PC-9 (cell line): ENCODE results near the gene KIF17.

Experiments
- EZH2 ChIP-seq: fragments of 200-600 bp; sonication (generic); IDR thresholded peaks from 2 replicates; pipeline ENCODE4 v1.8.0; 2017; ENCODE audit warnings: antibody characterized with exemption, low read depth
- TF ChIP-seq, protein P1 (sequence below): fragments of 200-600 bp; sonication (generic); conservative IDR thresholded peaks from 2 replicates; pipeline ENCODE4 v1.6.1; 2017; ENCODE audit warnings: mixed run types, antibody characterized with exemption, mild to moderate bottlenecking, moderate library complexity

DNA sequence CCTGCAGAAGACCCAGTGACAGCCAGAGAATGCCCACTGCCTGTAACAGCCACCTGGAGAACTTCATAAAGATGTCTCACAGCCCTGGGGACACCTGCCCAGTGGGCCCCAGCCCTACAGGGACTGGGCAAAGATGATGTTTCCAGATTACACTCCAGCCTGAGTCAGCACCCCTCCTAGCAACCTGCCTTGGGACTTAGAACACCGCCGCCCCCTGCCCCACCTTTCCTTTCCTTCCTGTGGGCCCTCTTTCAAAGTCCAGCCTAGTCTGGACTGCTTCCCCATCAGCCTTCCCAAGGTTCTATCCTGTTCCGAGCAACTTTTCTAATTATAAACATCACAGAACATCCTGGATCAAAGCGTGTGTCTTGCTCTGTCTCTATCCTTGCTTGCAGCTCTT is 99.3 kb downstream of the KIF17 start:
- TF ChIP-seq, protein P1, sequence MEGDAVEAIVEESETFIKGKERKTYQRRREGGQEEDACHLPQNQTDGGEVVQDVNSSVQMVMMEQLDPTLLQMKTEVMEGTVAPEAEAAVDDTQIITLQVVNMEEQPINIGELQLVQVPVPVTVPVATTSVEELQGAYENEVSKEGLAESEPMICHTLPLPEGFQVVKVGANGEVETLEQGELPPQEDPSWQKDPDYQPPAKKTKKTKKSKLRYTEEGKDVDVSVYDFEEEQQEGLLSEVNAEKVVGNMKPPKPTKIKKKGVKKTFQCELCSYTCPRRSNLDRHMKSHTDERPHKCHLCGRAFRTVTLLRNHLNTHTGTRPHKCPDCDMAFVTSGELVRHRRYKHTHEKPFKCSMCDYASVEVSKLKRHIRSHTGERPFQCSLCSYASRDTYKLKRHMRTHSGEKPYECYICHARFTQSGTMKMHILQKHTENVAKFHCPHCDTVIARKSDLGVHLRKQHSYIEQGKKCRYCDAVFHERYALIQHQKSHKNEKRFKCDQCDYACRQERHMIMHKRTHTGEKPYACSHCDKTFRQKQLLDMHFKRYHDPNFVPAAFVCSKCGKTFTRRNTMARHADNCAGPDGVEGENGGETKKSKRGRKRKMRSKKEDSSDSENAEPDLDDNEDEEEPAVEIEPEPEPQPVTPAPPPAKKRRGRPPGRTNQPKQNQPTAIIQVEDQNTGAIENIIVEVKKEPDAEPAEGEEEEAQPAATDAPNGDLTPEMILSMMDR, result no peak
- no peak for TF ChIP-seq EZH2
